Measurements from ENCODE around the gene KIAA1671.

The KIAA1671 gene

DNA sequence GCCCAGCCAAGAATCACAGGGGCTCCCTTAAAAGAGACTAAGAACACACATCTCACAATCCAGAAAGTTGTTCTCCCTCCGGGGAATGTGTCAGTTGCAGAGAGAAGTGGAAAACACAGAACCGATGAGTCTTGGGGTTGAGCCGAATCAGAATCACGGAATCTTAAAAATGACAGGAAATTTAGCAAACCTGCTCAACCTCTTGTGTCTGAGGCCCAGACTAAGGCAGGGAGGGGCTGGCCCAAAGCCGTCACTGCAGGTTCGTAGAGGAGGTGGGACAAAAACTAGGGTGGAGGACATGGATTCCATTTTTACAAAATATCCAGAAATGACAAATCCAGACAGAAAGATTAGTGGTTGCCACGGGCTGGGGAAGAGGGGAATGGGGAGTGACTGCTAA lies 63.8 kb downstream of the KIAA1671 start:
- FAIRE-seq: no peak

DNA sequence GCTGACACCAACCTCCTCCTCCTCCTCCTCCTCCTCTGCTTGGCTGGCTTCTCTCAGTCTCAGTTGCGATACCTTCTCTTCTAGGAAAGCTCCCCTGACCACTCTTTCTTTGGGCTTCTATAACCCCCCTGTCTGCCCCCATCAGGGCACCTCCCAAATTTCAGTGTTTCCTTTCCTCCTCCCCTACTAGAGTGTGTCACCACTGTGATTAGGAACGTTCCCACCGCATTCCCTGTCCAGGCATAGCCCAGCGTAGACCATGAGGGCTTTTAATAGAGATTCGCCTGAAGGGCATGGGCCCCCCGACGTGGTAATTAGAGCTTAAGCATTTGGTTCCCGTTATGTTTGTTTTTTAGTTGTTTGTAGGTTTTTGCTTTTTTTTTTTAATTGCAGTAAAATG lies 65.5 kb downstream of the KIAA1671 start:
- no peak for FAIRE-seq

GRCh38 chr22:25019427-25020184 lies 67.1 kb downstream of the KIAA1671 start:
- FAIRE-seq: no peak

DNA sequence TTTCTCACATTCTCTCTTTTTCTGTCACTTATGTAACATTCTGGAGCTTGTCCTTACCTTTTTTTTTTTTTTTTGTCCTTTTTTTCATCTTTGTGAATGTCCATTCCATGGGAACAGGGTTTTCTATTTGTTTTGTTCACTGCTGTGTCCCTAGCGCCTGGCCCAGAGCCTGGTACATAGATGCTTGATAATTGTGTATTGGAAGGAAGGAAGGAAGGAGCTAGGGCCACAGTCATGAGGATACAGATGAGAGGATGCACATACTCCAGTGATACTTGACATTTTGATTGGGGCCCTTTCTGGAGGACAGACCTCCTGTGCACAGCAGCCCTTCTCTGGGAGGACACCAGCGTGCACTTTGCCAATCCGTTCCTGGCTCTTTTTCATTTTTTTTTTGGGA lies 68.9 kb downstream of the KIAA1671 start:
- FAIRE-seq: no peak

- no peak for FAIRE-seq
These were observed 69.6 kb downstream of the KIAA1671 start for GRCh38 chr22:25021976-25022711.

DNA sequence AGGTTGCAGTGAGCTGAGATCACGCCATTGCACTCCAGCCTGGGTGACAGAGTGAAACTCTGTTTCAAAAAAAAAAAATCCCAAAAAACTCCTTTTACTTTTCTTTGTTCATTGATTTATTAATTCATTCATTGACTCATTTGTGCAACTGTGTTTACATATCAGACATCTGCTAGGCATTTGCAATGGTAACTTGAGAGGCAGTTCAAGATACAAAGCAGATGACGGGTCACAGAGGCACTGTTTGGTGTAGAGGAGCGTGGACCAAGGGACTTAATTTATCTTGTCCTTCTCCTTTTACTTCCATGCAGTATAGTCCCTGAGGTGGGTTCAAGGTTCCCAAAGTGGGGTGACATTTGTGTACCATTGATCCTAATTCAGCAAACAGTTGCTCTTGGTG lies 71.4 kb downstream of the KIAA1671 start:
- no peak for FAIRE-seq

GRCh38 chr22:25024895-25025294 lies 72.4 kb downstream of the KIAA1671 start:
- no peak for FAIRE-seq

DNA sequence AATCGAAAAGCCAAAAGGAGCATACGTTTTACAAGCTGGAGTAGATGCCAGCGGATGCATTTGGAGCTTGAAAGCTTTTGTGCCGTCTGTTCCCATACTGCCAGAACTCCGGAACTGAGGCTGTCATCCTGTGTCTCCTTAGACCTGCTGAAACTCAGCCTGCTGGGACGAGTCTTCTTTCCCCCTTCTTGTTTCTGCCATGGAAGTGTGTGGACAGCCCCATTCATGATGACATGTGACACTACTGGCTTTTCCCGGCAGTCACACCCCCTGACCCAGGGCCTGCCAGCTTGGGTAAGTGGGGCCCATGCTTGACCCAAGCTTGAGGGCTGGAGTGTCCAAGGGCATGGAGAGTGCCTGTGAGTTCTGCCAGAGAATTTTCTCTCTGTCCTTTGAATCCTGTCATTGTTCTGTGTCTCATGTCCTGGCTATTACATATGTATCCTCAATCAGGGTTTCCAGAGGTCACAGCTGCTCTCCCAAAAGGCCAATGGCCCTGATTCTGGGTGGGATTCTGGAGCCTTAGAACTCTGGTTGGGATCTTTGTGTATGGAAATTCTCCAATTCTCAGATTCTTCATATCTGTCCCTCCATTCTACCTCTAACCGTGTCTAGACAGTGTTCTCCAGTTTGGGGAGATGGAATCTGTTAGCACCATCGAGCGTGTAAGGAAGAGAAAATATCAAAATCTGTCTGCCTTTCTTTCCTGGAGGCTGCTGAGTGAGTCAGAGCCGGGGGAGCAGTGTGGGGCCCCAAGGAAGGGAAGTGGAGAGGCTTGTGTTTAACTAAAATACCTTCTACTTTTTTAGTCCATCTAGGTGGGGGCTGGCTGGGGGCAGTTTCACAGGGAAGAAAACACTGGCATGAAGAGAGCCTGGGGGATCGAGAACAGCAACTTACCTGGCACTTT lies 73.2 kb downstream of the KIAA1671 start:
- FAIRE-seq: no peak

- no peak for FAIRE-seq
These were observed 74.8 kb downstream of the KIAA1671 start for GRCh38 chr22:25027043-25027906.

DNA sequence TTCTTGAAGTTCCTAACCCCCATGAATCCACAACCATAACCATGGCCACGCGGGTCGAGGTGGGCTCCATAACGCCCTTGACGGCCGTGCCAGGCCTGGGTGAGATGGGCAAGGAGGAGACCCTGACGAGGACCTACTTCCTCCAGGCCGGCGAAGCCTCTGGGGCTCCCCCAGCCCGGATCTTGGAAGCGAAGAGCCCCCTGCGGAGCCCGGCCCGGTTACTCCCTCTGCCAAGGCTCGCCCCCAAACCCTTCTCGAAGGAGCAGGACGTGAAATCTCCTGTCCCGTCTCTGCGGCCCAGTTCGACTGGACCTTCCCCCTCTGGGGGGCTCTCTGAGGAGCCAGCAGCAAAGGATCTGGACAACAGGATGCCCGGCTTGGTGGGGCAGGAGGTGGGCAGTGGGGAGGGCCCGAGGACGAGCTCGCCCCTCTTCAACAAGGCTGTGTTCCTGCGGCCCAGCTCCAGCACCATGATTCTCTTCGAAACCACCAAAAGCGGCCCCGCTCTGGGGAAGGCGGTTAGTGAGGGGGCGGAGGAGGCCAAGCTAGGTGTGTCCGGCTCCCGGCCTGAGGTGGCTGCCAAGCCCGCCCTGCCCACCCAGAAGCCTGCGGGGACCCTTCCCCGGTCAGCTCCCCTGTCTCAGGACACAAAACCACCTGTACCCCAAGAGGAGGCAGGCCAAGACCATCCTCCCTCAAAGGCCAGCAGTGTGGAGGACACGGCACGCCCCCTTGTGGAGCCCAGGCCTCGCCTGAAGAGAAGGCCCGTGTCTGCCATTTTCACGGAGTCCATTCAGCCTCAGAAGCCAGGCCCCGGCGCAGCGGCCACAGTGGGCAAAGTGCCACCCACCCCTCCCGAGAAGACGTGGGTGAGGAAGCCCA lies 75.7 kb downstream of the KIAA1671 start:
- no peak for FAIRE-seq

DNA sequence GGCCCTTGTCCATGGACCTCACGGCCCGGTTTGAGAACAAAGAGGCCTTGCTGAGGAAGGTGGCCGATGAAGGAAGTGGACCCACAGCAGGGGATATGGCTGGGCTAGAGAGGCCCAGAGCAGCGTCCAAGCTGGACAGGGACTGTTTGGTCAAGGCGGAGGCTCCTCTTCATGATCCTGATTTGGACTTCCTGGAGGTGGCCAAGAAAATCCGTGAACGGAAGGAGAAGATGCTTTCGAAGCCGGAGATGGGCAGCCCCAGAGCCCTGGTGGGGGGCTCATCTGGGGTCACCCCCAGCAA lies 76.3 kb downstream of the KIAA1671 start:
- FAIRE-seq: no peak

GRCh38 chr22:25029181-25029580 lies 76.7 kb downstream of the KIAA1671 start:
- FAIRE-seq: no peak

GRCh38 chr22:25030636-25031035 lies 78.1 kb downstream of the KIAA1671 start:
- no peak for FAIRE-seq

DNA sequence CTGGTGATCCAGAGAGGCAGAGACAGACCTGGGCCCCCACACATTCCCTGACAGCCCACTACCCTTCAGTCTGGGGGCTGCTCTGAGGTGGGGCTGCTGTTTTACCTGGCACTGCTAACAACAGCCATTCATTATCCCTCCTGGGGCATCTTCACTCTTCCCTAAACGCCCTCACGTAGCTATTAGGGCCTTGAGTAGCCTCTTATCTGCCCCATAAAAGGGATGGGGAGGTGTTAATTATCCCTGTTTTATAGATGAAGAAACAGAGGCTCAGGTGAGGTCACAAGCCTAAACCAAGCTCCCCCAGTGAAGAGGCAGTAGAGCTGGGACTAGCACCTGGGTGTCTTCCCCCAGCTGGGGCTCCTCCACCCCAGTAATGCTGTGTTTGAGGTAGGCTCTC lies 79.5 kb downstream of the KIAA1671 start:
- FAIRE-seq: no peak

DNA sequence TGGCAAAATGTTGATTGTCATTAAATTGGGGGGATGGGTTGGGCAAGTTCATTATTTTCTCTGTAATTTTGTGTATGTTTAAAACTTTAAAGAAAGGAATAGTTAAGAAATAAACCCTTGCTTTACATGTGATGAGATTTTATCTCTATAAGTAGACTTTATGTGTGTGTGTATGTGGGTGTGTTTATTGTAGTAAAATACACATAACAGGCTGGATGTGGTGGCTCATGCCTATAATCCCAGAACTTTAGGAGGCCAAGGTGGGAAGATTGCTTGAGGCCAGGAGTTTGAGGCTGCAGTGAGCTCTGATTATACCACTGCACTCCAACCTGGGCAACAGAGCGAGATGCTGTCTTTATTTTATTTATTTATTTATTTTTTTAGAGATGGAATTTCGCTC lies 83.2 kb downstream of the KIAA1671 start:
- FAIRE-seq: no peak

- no peak for FAIRE-seq
These were observed 85.7 kb downstream of the KIAA1671 start for GRCh38 chr22:25038239-25038638.

- no peak for FAIRE-seq
These were observed 86.3 kb downstream of the KIAA1671 start for GRCh38 chr22:25038771-25039170.

DNA sequence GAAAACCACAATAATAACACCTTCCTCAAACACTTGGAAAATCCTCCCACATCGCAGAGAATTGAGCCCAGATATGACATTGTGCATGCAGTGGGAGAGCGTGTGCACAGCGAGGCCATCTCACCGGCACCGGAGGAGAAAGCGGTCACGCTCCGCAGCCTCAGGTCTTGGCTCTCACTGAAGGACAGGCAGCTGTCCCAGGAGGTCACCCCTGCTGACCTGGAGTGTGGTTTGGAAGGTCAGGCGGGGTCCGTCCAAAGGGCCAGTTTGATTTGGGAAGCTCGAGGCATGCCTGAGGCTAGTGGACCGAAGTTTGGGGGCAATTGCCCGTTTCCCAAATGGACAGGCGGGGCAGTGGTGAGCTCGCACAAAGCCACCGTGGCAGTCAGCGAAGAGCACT lies 86.7 kb downstream of the KIAA1671 start:
- no peak for FAIRE-seq

- no peak for FAIRE-seq
These were observed 87.2 kb downstream of the KIAA1671 start for GRCh38 chr22:25039754-25040153.

GRCh38 chr22:25045159-25045558 lies 92.6 kb downstream of the KIAA1671 start:
- no peak for FAIRE-seq

GRCh38 chr22:25048071-25048470 lies 95.6 kb downstream of the KIAA1671 start:
- FAIRE-seq: no peak
